Measurements from ENCODE around the gene POMGNT1. TPM values are rescaled to one million over a fixed set of nuclear protein-coding genes. Genes with fewer than 3 reads are reported as not detected.
"Not testable (repeated sequence)": the region's sequence is repeated elsewhere in the genome, so short reads cannot be mapped to it uniquely, and the experiment has no call there.

The POMGNT1 gene
- total RNA-seq, result 10 to 100 TPM; 46.7 to 61.7 TPM

GRCh38 chr1:46197964-46198811 lies at the start of gene POMGNT1:
POMGNT1 (minus strand) TSS chr1:46198434; CDS start chr1:46197821, 613 bp downstream.
- Mint-ChIP-seq H3K36me3 (no peaks in the 10 kb centered on the region), H3K4me1 (ENCODE audit: low read depth in 2 of 2) (peaks cover 6 to 11% of the 10 kb centered on the region in 2 donors), H3K9me3 (no peaks in the 10 kb centered on the region), H3K4me3 (peak within 1 kb of the TSS; percentile 78), H3K27me3 (peaks cover 0 to 2% of the 10 kb centered on the region in 2 donors), H3K27ac (no peak within 1 kb of the TSS)
- peak; percentile 97 to 99 for ATAC-seq
- peak; percentile 80 for DNase-seq (ENCODE audit: low spot score)

- H3K27ac Mint-ChIP-seq, result peak within 1 kb of the TSS; percentile 85 to 86
- peaks cover 11 to 20% of the 10 kb centered on the region in 2 donors for H3K4me1 Mint-ChIP-seq (ENCODE audit: low read depth in 2 of 2)
- peaks cover 5% of the 10 kb centered on the region for H3K36me3 Mint-ChIP-seq
- ATAC-seq, result peak; percentile 96 to 98
- no peaks in the 10 kb centered on the region for H3K27me3 Mint-ChIP-seq
- peak; percentile 98 for DNase-seq (ENCODE audit: low spot score)
- H3K4me3 Mint-ChIP-seq, result peak within 1 kb of the TSS; percentile 95
- no peaks in the 10 kb centered on the region for H3K9me3 Mint-ChIP-seq
Measured at GRCh38 chr1:46247436-46248121, 49.3 kb upstream of the POMGNT1 start, which contains the start of gene RAD54L. RAD54L (plus strand) TSS chr1:46247763; CDS start chr1:46248406, 643 bp downstream.

GRCh38 chr1:46246548-46247435 lies 48.6 kb upstream of the POMGNT1 start:
- ATAC-seq (peak; percentile 84 to 89), DNase-seq (ENCODE audit: low spot score) (peak; percentile 66)
- Mint-ChIP-seq H3K36me3 (no peaks in the 10 kb centered on the region), H3K4me3 (peak overlapping the region; percentile 95), H3K27ac (peak overlapping the region; percentile 85 to 86), H3K4me1 (ENCODE audit: low read depth in 2 of 2) (peaks cover 11 to 20% of the 10 kb centered on the region in 2 donors), H3K9me3 (no peaks in the 10 kb centered on the region), H3K27me3 (no peaks in the 10 kb centered on the region)

- peak overlapping the region; percentile 95 for H3K4me3 Mint-ChIP-seq
- DNase-seq (ENCODE audit: low spot score); H3K9me3 Mint-ChIP-seq; H3K36me3 Mint-ChIP-seq; ATAC-seq; H3K27me3 Mint-ChIP-seq: not testable (repeated sequence)
- peak overlapping the region; percentile 85 to 86 for H3K27ac Mint-ChIP-seq
- H3K4me1 Mint-ChIP-seq (ENCODE audit: low read depth in 2 of 2), result peaks cover 11 to 20% of the 10 kb centered on the region in 2 donors
Measured at GRCh38 chr1:46246136-46246535, 47.9 kb upstream of the POMGNT1 start.

- peaks cover 11 to 20% of the 10 kb centered on the region in 2 donors for H3K4me1 Mint-ChIP-seq (ENCODE audit: low read depth in 2 of 2)
- H3K27ac Mint-ChIP-seq, result no peak overlapping the region
- ATAC-seq (no peak), DNase-seq (ENCODE audit: low spot score) (no peak)
- no peaks in the 10 kb centered on the region for H3K27me3 Mint-ChIP-seq
- no peaks in the 10 kb centered on the region for H3K36me3 Mint-ChIP-seq
- H3K9me3 Mint-ChIP-seq, result no peaks in the 10 kb centered on the region
- H3K4me3 Mint-ChIP-seq, result no peak overlapping the region
Measured at GRCh38 chr1:46244656-46245371, 46.6 kb upstream of the POMGNT1 start.

GRCh38 chr1:46243831-46244230 lies 45.6 kb upstream of the POMGNT1 start:
- H3K36me3 Mint-ChIP-seq; ATAC-seq; H3K27ac Mint-ChIP-seq; H3K27me3 Mint-ChIP-seq; H3K4me3 Mint-ChIP-seq; H3K9me3 Mint-ChIP-seq; DNase-seq (ENCODE audit: low spot score): not testable (repeated sequence)
- H3K4me1 Mint-ChIP-seq (ENCODE audit: low read depth in 2 of 2), result peaks cover 11 to 17% of the 10 kb centered on the region in 2 donors

- H3K36me3 Mint-ChIP-seq, result no peaks in the 10 kb centered on the region
- H3K27me3 Mint-ChIP-seq, result no peaks in the 10 kb centered on the region
- H3K9me3 Mint-ChIP-seq, result no peaks in the 10 kb centered on the region
- ATAC-seq, result no peak
- H3K4me3 Mint-ChIP-seq, result no peak overlapping the region
- H3K27ac Mint-ChIP-seq, result no peak overlapping the region
- no peak for DNase-seq (ENCODE audit: low spot score)
- peaks cover 7 to 12% of the 10 kb centered on the region in 2 donors for H3K4me1 Mint-ChIP-seq (ENCODE audit: low read depth in 2 of 2)
Measured at GRCh38 chr1:46242918-46243317, 44.7 kb upstream of the POMGNT1 start.

- not testable (repeated sequence) for ATAC-seq; H3K27me3 Mint-ChIP-seq; H3K36me3 Mint-ChIP-seq; H3K4me1 Mint-ChIP-seq (ENCODE audit: low read depth in 2 of 2); H3K4me3 Mint-ChIP-seq; DNase-seq (ENCODE audit: low spot score); H3K9me3 Mint-ChIP-seq; H3K27ac Mint-ChIP-seq
Measured at GRCh38 chr1:46241733-46242132, 43.5 kb upstream of the POMGNT1 start.

- not testable (repeated sequence) for ATAC-seq; H3K27me3 Mint-ChIP-seq; H3K9me3 Mint-ChIP-seq; H3K4me3 Mint-ChIP-seq; DNase-seq (ENCODE audit: low spot score); H3K36me3 Mint-ChIP-seq; H3K27ac Mint-ChIP-seq; H3K4me1 Mint-ChIP-seq (ENCODE audit: low read depth in 2 of 2)
Measured at GRCh38 chr1:46238865-46239264, 40.6 kb upstream of the POMGNT1 start.

GRCh38 chr1:46236882-46237281 lies 38.6 kb upstream of the POMGNT1 start:
- Mint-ChIP-seq H3K4me3 (no peak overlapping the region), H3K27ac (no peak overlapping the region), H3K36me3 (no peaks in the 10 kb centered on the region), H3K27me3 (no peaks in the 10 kb centered on the region), H3K9me3 (no peaks in the 10 kb centered on the region), H3K4me1 (ENCODE audit: low read depth in 2 of 2) (peaks cover 4 to 5% of the 10 kb centered on the region in 2 donors)
- ATAC-seq (no peak), DNase-seq (ENCODE audit: low spot score) (no peak)

GRCh38 chr1:46231231-46231630 lies 33.0 kb upstream of the POMGNT1 start:
- H3K27me3 Mint-ChIP-seq; DNase-seq (ENCODE audit: low spot score); H3K4me3 Mint-ChIP-seq; H3K9me3 Mint-ChIP-seq; H3K27ac Mint-ChIP-seq; ATAC-seq; H3K4me1 Mint-ChIP-seq (ENCODE audit: low read depth in 2 of 2); H3K36me3 Mint-ChIP-seq: not testable (repeated sequence)

GRCh38 chr1:46224966-46225365 lies 26.7 kb upstream of the POMGNT1 start:
- Mint-ChIP-seq H3K36me3 (no peaks in the 10 kb centered on the region), H3K9me3 (no peaks in the 10 kb centered on the region), H3K4me1 (ENCODE audit: low read depth in 2 of 2) (peaks cover 0 to 3% of the 10 kb centered on the region in 2 donors), H3K27ac (no peak overlapping the region), H3K27me3 (no peaks in the 10 kb centered on the region), H3K4me3 (no peak overlapping the region)
- ATAC-seq, result no peak
- DNase-seq (ENCODE audit: low spot score), result no peak

GRCh38 chr1:46223472-46223943 lies 25.3 kb upstream of the POMGNT1 start:
- Mint-ChIP-seq H3K4me3 (no peak overlapping the region), H3K27ac (no peak overlapping the region), H3K36me3 (no peaks in the 10 kb centered on the region), H3K9me3 (no peaks in the 10 kb centered on the region), H3K27me3 (no peaks in the 10 kb centered on the region), H3K4me1 (ENCODE audit: low read depth in 2 of 2) (peaks cover 0 to 3% of the 10 kb centered on the region in 2 donors)
- peak; percentile 79 to 85 for ATAC-seq
- DNase-seq (ENCODE audit: low spot score), result peak; percentile 70
